Measurements from ENCODE around the gene CYP3A5.
A peak's percentile ranks its signal among the peaks of the same experiment; 100 is the strongest.
"Not testable (repeated sequence)": the region's sequence is repeated elsewhere in the genome, so short reads cannot be mapped to it uniquely, and the experiment has no call there.

Gene CYP3A5

DNA sequence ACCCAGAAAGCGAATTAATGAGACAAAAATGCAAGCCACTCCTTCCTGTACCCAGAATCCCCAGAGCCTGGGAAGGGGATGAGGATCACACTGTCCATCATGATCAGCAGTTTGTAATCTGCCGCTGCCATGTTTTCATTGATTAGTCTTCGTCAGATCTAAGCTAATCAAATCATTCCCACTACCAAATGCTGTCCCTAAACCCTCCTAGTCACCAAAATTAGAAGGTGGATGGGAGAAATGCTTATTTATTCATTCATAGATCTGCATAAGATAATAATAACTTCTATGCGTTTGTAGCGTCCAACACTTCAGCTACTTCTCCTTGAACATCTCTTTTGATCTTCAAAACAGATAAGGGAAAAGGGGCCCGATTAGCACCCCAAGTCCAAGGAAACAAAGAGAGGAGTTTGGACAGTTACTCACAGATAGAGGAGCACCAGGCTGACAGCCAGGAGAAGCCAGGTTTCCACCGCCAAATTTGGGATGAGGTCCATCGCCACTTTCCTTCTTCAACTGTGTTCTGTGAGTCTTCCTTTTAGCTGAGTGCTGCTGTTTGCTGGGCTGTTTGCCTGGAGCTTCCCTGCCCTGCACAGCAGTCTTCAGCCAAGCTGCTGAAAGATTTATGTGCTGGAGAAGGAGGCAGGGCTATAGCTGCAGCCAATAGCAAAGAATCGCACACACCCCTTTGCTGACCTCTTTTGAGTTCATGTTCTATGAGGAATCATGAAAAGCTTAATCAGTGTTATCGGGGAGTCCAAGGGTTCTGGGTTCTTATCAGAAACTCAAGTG lies at the start of gene CYP3A5:
CYP3A5 (minus strand) TSS at position 597 of the 792 bp plus-strand sequence; CDS start at position 497, 100 bp downstream.
- peak within 1 kb of the TSS; percentile 5; the same call in 1 of the 2 replicates for H3K4me3 ChIP-seq (ENCODE audit: low read depth, low read length)
- TF ChIP-seq, protein P1, sequence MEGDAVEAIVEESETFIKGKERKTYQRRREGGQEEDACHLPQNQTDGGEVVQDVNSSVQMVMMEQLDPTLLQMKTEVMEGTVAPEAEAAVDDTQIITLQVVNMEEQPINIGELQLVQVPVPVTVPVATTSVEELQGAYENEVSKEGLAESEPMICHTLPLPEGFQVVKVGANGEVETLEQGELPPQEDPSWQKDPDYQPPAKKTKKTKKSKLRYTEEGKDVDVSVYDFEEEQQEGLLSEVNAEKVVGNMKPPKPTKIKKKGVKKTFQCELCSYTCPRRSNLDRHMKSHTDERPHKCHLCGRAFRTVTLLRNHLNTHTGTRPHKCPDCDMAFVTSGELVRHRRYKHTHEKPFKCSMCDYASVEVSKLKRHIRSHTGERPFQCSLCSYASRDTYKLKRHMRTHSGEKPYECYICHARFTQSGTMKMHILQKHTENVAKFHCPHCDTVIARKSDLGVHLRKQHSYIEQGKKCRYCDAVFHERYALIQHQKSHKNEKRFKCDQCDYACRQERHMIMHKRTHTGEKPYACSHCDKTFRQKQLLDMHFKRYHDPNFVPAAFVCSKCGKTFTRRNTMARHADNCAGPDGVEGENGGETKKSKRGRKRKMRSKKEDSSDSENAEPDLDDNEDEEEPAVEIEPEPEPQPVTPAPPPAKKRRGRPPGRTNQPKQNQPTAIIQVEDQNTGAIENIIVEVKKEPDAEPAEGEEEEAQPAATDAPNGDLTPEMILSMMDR (IDR thresholded peaks at IDR 0.05; ENCODE audit: control insufficient read depth, extremely low read depth, insufficient read depth), result no peak
- peak; percentile 76 for DNase-seq (ENCODE audit: low read depth)

DNA sequence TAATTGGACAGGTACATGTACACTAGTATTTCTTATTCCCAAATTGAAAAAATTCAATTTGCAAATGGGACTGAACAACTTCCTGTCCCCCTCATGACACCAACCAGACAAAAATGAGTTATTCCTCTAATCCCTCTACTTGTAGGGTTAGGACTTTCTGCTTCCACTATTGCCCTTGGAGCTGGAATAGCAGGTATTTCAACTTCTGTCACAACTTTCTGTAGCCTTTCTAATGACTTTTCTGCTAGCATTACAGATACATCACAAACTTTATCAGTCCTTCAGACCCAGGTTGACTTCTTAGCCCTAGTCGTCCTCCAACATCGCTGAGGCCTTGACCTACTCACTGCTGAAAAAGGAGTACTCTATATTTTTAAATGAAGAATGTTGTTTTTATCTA lies 48.8 kb upstream of the CYP3A5 start:
- TF ChIP-seq, protein P1 (IDR thresholded peaks at IDR 0.05; ENCODE audit: control insufficient read depth, extremely low read depth, insufficient read depth), result no peak
- H3K4me3 ChIP-seq (ENCODE audit: low read depth, low read length), result no peak overlapping the region
- no peak for DNase-seq (ENCODE audit: low read depth)

DNA sequence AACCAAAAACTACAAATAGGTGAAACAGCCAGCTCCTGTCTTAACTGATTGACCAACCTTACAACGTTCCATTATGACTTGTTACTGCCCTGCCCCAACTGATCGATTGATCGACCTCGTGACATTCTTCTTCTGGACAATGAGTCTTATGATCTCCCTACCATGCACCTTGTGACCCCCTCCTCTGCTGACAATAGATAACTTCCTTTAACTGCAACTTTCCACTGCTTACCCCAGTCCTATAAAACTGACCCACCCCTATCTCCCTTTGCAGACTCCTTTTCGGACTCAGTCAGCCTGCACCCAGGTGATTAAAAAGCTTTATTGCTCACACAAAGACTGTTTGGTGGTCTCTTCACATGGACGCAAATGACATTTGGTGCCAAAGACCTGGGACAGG lies 43.4 kb upstream of the CYP3A5 start:
- H3K4me3 ChIP-seq (ENCODE audit: low read depth, low read length); DNase-seq (ENCODE audit: low read depth): not testable (repeated sequence)

DNA sequence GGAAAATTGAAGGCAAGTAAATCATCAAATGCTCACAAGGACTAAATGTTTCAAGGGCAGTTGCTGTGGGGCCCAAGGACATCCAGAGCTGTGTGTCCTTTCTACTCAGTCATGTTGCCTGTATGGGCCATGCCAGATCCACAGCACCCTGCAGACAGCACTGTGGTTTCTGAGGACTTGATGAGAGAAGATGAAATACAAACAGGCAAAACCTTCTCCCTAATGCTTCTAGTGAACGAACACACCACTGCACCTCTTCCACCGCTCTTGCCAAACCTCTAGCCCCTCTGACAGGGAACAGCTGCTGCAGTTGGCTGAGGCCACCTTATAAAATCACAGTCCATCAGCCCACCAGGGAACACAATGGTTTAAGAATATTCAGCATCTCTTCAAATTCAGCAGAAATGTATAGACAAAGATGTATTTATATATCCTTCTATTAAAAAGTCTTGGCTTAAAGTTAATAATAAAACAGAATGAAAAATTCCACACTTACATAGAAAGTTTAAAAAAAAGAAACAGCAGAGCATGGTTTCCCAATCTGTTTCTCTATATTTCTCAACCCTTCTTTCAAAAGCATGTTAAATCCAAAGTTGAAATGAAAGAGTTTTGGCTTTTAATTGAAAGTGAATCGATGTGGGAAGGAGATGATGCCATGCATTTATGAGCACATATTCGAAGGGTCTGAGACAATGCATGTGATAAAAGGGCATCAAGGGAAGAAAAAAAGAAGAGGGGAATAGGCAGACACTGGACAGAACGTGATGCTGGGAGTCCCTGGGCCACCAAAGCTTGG lies 41.2 kb upstream of the CYP3A5 start:
- TF ChIP-seq, protein P1 (IDR thresholded peaks at IDR 0.05; ENCODE audit: control insufficient read depth, extremely low read depth, insufficient read depth), result no peak
- DNase-seq (ENCODE audit: low read depth), result no peak
- H3K4me3 ChIP-seq (ENCODE audit: low read depth, low read length), result no peak overlapping the region

DNA sequence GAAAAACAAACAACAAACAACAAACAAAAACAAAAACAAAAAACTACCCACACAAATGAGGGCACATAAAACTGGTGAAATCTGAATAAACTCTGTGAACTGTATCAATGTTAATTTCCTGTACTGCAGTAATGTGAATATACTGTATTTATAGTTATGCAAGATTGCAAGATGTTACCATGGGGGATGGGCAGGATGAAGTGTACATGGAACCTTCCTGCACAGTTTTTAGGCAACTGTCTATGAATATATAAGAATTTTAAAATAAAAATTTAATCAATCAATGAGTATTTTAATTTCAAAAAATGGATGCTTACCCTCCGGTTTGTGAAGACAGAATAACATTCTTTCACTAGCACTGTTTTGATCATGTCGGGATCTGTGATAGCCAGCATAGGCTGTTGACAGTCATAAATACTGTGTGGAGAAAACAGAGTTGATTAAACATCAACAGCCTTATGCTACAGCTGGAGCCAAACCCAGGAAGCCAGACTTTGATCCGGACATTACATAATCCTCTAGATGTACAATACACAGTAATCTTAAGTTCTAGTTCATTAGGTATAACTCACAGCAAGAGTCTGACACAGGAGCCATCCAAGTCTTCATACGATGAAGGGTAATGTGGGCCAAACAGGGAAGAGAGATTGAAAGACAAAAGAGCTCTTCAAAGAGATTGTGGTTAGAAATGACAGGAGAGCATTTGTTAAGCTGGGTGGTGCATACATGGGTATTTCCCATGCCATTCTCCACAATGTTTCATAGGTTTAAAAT lies 40.4 kb upstream of the CYP3A5 start:
- TF ChIP-seq, protein P1 (IDR thresholded peaks at IDR 0.05; ENCODE audit: control insufficient read depth, extremely low read depth, insufficient read depth), result no peak
- no peak for DNase-seq (ENCODE audit: low read depth)

DNA sequence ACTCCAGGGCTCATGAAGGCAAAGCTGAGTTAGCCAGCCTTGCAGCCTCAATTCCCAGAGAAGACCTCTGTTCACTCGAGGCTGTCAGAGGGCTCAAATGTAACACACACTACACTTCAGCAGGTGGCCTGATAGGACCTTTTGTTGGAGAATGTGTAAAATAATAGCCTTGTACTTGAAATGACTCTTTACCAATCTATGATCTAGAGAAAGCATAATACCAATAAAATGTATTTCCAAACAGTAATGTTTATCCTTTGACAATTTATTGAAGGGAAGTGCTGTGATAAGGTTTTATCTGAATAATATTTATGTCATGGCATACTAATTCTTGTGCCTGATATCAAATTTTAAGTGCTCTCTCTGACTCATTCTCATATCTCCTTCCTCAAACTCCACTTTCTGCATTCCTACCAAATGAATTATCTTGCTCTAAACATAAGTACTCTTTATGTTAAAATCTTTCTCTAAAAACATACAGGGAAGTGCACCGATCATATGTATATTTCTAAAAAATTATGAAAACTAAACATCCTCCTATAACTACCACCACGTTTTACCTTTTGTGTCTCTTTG lies 34.3 kb upstream of the CYP3A5 start:
- peak; percentile 6 for DNase-seq (ENCODE audit: low read depth)
- TF ChIP-seq, protein P1 (IDR thresholded peaks at IDR 0.05; ENCODE audit: control insufficient read depth, extremely low read depth, insufficient read depth), result peak; percentile 14; the same call in 1 of the 2 replicates
- no peak overlapping the region for H3K4me3 ChIP-seq (ENCODE audit: low read depth, low read length)

More for the DNA sequence above, 40.4 kb upstream of the CYP3A5 start:
- H3K4me3 ChIP-seq (ENCODE audit: low read depth, low read length), result no peak overlapping the region

All from LNCaP clone FGC (cell line).